ENCODE measurements around the gene TKFC. TPM values are rescaled to one million over a fixed set of nuclear protein-coding genes. Genes with fewer than 3 reads are reported as not detected.

Gene TKFC
- total RNA-seq, 2 experiments from 2014 or later: 36.9 to 42.3 TPM

DNA sequence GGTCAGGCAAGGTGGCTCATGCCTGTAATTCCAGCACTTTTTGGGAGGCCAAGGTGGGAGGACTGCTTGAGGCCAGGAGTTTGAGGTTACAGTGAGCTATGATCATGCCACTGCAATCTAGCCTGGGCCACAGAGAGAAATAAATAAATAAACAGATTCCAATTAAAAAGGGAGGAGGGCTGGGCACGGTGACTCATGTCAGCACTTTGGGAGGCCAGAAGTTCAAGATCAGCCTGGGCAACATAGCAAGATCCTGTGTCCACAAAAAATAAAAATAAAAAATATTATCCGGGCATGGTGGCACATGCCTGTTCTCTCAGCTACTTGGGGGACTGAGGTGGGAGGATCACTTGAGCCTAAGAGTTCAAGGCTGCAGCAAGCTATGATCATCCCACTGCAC is 21.2 kb downstream of the TKFC start:
- H3K36me3 Mint-ChIP-seq: peaks cover 20% of the 10 kb centered on the region
- no peak for DNase-seq
- ATAC-seq: no peak
- no peaks in the 10 kb centered on the region for H3K9me3 Mint-ChIP-seq (ENCODE audit: low read depth)
- no peak overlapping the region for H3K27ac Mint-ChIP-seq
- no peaks in the 10 kb centered on the region for H3K27me3 Mint-ChIP-seq
- peaks cover 5% of the 10 kb centered on the region for H3K4me1 Mint-ChIP-seq
- CTCF ChIA-PET: interaction anchor here (2.9 to 16.7 kb wide), 2 partner anchors 17 to 31 kb away, joined by 15 to 180 read pairs; partner anchors contain the start of genes DDB1 and TKFC
- H3K4me3 Mint-ChIP-seq: no peak overlapping the region

DNA sequence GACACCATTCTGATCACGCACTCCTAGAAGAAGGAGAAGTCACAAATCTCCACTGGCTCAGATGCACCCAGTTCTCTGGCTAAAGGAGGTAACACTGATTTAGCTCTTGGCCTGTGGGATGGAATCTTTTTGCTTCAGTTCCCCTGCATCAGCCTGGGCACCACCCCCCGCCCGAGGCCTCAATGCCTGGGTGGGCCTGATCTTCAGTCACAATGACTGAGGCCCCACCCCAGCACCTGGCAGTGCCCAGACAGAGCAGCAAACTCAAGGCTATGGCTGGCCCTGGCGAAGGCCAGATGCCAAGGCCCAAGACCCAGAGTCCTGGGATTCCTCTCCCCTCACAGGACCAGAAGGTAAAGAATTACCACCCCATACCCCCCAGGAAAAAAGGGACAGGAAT is 23.7 kb downstream of the TKFC start:
- peaks cover 12% of the 10 kb centered on the region for H3K36me3 Mint-ChIP-seq
- H3K27ac Mint-ChIP-seq: no peak overlapping the region
- no peaks in the 10 kb centered on the region for H3K27me3 Mint-ChIP-seq
- H3K9me3 Mint-ChIP-seq (ENCODE audit: low read depth): no peaks in the 10 kb centered on the region
- ATAC-seq: no peak
- no peak overlapping the region for H3K4me3 Mint-ChIP-seq
- H3K4me1 Mint-ChIP-seq: peaks cover 22% of the 10 kb centered on the region
- no peak for DNase-seq
- CTCF ChIA-PET: interaction anchor here (0.8 to 16.7 kb wide), 4 partner anchors 14 to 29 kb away, joined by 3 to 180 read pairs (median 9); partner anchors contain the start of genes DDB1 and TKFC

GRCh38 chr11:61357233-61357893 is 24.3 kb downstream of the TKFC start:
- CTCF ChIA-PET: interaction anchor here (0.8 to 16.7 kb wide), 3 partner anchors 13 to 29 kb away, joined by 3 to 180 read pairs (median 3); partner anchors contain the start of genes DDB1 and TKFC

DNA sequence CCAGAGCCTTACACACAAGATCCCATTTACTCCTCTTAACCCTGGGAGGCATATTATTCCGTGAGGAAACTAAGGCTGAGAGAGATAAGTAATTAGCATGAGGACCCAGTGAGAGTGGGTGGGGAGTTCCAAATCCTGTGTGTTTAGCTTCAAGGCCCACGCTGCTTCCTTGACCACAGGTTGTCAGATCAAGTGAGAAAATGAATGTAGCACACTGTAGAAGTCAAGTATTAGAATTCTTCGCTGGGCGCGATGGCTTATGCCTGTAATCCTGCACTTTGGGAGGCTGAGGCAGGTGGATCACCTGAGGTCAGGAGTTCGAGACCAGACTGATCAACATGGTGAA is 24.8 kb downstream of the TKFC start:
- H3K27me3 Mint-ChIP-seq: no peaks in the 10 kb centered on the region
- H3K36me3 Mint-ChIP-seq: peaks cover 13% of the 10 kb centered on the region
- peaks cover 28% of the 10 kb centered on the region for H3K4me1 Mint-ChIP-seq
- DNase-seq (no peak), ATAC-seq (no peak)
- no peak overlapping the region for H3K4me3 Mint-ChIP-seq
- H3K9me3 Mint-ChIP-seq (ENCODE audit: low read depth): no peaks in the 10 kb centered on the region
- CTCF ChIA-PET: interaction anchor here (1.3 to 16.7 kb wide), 2 partner anchors 13 to 21 kb away, joined by 3 to 180 read pairs; partner anchors contain the start of genes DDB1 and TKFC
- no peak overlapping the region for H3K27ac Mint-ChIP-seq

More at GRCh38 chr11:61357233-61357893, 24.3 kb downstream of the TKFC start:
- DNase-seq: no peak
- no peak overlapping the region for H3K27ac Mint-ChIP-seq
- no peaks in the 10 kb centered on the region for H3K9me3 Mint-ChIP-seq (ENCODE audit: low read depth)
- no peak overlapping the region for H3K4me3 Mint-ChIP-seq
- ATAC-seq: no peak
- H3K4me1 Mint-ChIP-seq: peaks cover 24% of the 10 kb centered on the region
- no peaks in the 10 kb centered on the region for H3K27me3 Mint-ChIP-seq
- peaks cover 11% of the 10 kb centered on the region for H3K36me3 Mint-ChIP-seq

DNA sequence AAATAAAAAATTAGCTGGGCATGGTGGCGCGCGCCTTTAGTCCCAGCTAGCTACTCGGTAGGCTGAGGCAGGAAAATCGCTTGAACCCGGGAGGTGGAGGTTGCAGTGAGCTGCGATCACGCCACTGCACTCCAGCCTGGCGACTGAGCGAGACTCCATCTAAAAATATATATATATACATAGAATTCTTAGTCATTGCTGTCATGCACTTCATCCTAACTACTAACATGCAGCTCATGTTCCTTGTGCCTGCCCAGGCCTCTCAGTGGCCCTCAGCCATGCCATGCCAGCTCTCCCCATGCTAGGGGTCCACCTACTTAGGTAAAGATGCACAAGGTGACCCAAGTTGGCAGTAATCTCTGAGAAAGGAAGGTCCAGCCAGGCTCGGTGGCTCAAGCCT is 25.5 kb downstream of the TKFC start:
- Mint-ChIP-seq H3K4me1 (peaks cover 35% of the 10 kb centered on the region), H3K36me3 (peaks cover 11% of the 10 kb centered on the region), H3K27me3 (no peaks in the 10 kb centered on the region), H3K9me3 (ENCODE audit: low read depth) (no peaks in the 10 kb centered on the region), H3K27ac (no peak overlapping the region), H3K4me3 (no peak overlapping the region)
- DNase-seq (no peak), ATAC-seq (no peak)
- CTCF ChIA-PET: interaction anchor here (0.7 to 16.7 kb wide), 4 partner anchors 22 to 147 kb away, joined by 3 to 180 read pairs (median 8); partner anchors contain the start of genes DDB1, TKFC and VWCE

- peaks cover 19% of the 10 kb centered on the region for H3K36me3 Mint-ChIP-seq
- no peaks in the 10 kb centered on the region for H3K9me3 Mint-ChIP-seq (ENCODE audit: low read depth)
- no peaks in the 10 kb centered on the region for H3K27me3 Mint-ChIP-seq
- CTCF ChIA-PET: interaction anchor here (2.3 to 16.7 kb wide), 2 partner anchors 23 to 26 kb away, joined by 12 to 180 read pairs; partner anchors contain the start of genes DDB1 and TKFC
- no peak overlapping the region for H3K4me3 Mint-ChIP-seq
- DNase-seq (no peak), ATAC-seq (no peak)
- peaks cover 40% of the 10 kb centered on the region for H3K4me1 Mint-ChIP-seq
- H3K27ac Mint-ChIP-seq: peak overlapping the region; percentile 9
These were observed 26.5 kb downstream of the TKFC start for GRCh38 chr11:61359516-61359915.

DNA sequence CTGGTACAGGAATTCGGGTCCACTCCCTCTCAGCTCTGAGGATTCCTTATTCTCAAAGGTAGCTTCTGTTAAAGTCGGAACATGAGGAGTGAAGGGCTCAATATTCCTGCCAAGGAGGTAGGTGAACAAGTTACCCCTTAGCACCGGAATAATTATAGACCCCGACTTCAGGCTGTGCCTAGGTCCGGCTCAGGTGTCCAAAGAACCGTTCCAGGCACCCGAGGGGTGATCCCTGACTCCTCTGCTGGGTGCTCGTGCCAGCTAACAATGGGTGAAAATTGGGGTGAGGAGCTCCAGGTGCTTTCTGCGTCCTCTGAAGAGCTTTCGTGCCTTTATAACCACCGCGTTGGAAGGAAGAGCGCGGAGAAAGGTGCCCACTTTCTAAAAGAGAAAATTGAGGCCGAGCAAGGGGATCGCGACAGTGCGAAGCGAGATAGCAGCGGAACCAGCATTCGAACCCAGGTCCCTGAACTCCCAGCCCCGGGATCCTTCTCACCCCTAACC is 28.3 kb downstream of the TKFC start:
- Mint-ChIP-seq H3K4me3 (peak overlapping the region; percentile 99), H3K27ac (peak overlapping the region; percentile 98), H3K4me1 (peaks cover 40% of the 10 kb centered on the region), H3K27me3 (no peaks in the 10 kb centered on the region), H3K36me3 (peaks cover 19% of the 10 kb centered on the region), H3K9me3 (ENCODE audit: low read depth) (no peaks in the 10 kb centered on the region)
- CTCF ChIA-PET: interaction anchor here (0.7 to 16.7 kb wide), 10 partner anchors 11 to 85 kb away, joined by 3 to 180 read pairs (median 6); partner anchors contain the start of genes CPSF7, DDB1, SDHAF2 and TKFC
- DNase-seq: no peak
- ATAC-seq: no peak

DNA sequence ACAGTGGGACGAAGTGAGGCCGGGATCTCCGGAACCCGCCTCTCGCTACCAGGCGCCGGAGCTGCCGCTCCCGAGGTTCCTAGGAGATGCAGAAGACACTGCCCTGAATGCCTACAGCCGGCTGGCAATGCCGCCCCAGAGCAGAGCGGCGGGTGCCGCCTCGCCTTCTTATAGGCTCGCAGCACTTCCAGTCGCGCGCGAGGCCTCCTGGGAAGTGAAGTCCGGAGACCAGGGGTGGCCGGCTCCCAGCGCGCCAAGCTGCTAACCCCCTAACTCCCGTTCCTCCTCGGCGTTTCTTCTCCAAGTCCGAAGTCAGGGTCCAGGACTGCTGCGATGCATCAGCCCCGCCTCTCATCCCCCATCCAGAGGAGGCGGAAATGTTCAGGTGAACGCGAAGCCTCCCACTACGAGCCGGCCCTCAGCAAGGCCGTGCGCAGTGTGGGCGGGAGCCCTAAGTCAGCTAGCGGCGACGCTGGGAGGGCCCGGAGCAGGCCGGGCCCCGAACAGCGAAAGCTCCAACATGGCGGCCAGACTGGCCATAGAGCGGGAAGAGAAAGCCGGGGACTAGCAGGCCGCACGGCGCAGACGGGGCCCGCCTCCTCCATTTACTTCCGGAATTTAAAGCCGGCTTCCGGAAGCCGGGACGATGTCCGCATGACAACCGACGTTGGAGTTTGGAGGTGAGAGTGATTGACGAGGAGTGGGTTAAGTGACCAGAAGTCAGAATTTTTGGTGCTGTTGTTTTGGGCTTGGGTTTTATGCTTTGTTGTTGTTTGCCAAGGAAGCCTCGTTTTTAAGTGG is 28.9 kb downstream of the TKFC start, which contains the start of the genes CYB561A3 and TMEM138:
CYB561A3 (minus strand) TSS at position 142 of the 801 bp plus-strand sequence. CDS start 5,169 bp downstream, outside the sequence.
TMEM138 (plus strand) TSS at position 634 of the 801 bp plus-strand sequence. CDS start 2,017 bp downstream, outside the sequence.
- Mint-ChIP-seq H3K27me3 (no peaks in the 10 kb centered on the region), H3K4me1 (peaks cover 40% of the 10 kb centered on the region), H3K27ac (peak within 1 kb of the TSS; percentile 98), H3K36me3 (peaks cover 25% of the 10 kb centered on the region), H3K9me3 (ENCODE audit: low read depth) (no peaks in the 10 kb centered on the region), H3K4me3 (peak within 1 kb of the TSS; percentile 99)
- DNase-seq (peak; percentile 96), ATAC-seq (peak; percentile 95)
- CTCF ChIA-PET: interaction anchor here (0.7 to 16.7 kb wide), 13 partner anchors 10 to 84 kb away, joined by 3 to 180 read pairs (median 4); partner anchors contain the start of genes CPSF7, DDB1, SDHAF2 and TKFC

- Mint-ChIP-seq H3K27me3 (no peaks in the 10 kb centered on the region), H3K4me3 (peak overlapping the region; percentile 99), H3K4me1 (peaks cover 40% of the 10 kb centered on the region), H3K9me3 (ENCODE audit: low read depth) (no peaks in the 10 kb centered on the region), H3K27ac (peak overlapping the region; percentile 98), H3K36me3 (peaks cover 30% of the 10 kb centered on the region)
- DNase-seq (peak; percentile 66), ATAC-seq (peak; percentile 17)
- CTCF ChIA-PET: interaction anchor here (0.9 to 16.7 kb wide), 11 partner anchors 9 to 84 kb away, joined by 3 to 180 read pairs (median 7); partner anchors contain the start of genes DDB1, TKFC and VWCE
These were observed 29.5 kb downstream of the TKFC start for GRCh38 chr11:61362542-61362875.

- peaks cover 41% of the 10 kb centered on the region for H3K4me1 Mint-ChIP-seq
- CTCF ChIA-PET: interaction anchor here (2.3 to 16.7 kb wide), 3 partner anchors 21 to 71 kb away, joined by 10 to 180 read pairs (median 54); partner anchors contain the start of genes DDB1 and TKFC
- H3K9me3 Mint-ChIP-seq (ENCODE audit: low read depth): no peaks in the 10 kb centered on the region
- H3K4me3 Mint-ChIP-seq: peak overlapping the region; percentile 99
- no peak for ATAC-seq
- H3K27ac Mint-ChIP-seq: peak overlapping the region; percentile 54
- H3K27me3 Mint-ChIP-seq: no peaks in the 10 kb centered on the region
- peaks cover 38% of the 10 kb centered on the region for H3K36me3 Mint-ChIP-seq
- no peak for DNase-seq
These were observed 31.1 kb downstream of the TKFC start for GRCh38 chr11:61364012-61364675.

DNA sequence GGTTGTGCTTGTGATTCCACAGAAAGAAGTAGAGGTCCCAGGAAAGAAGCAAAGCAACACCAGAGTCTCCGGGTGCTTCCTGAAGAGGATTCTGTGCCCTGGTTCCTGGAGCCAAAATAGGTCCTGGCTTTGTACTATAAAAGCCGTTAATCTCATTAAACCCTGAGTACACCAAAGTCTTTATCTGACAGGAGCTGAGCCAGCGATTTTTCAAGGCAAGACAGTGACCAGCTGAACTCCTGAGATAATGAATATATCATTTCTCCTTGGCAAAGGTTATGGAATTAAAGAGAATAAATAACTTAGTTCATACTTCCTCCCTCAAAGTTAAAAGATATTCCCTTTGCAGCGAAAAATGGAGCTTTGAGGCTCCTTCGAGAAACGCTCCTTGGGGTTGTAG is 34.4 kb downstream of the TKFC start:
- DNase-seq: no peak
- no peak for ATAC-seq
- Mint-ChIP-seq H3K9me3 (ENCODE audit: low read depth) (peaks cover 2% of the 10 kb centered on the region), H3K4me1 (peaks cover 35% of the 10 kb centered on the region), H3K4me3 (no peak overlapping the region), H3K27ac (no peak overlapping the region), H3K27me3 (no peaks in the 10 kb centered on the region), H3K36me3 (peaks cover 61% of the 10 kb centered on the region)
- CTCF ChIA-PET: interaction anchor here (1.0 to 16.7 kb wide), 3 partner anchors 25 to 73 kb away, joined by 3 to 180 read pairs (median 3); partner anchors contain the start of genes DDB1 and TKFC

GRCh38 chr11:61368646-61369045 is 35.6 kb downstream of the TKFC start:
- Mint-ChIP-seq H3K36me3 (peaks cover 61% of the 10 kb centered on the region), H3K4me3 (no peak overlapping the region), H3K9me3 (ENCODE audit: low read depth) (peaks cover 2% of the 10 kb centered on the region), H3K27me3 (no peaks in the 10 kb centered on the region), H3K27ac (no peak overlapping the region), H3K4me1 (peaks cover 23% of the 10 kb centered on the region)
- CTCF ChIA-PET: interaction anchor here (4.5 kb wide), 1 partner anchor 17 kb away, joined by 23 read pairs; no protein-coding TSS in a partner anchor
- DNase-seq (no peak), ATAC-seq (no peak)

Measured in activated CD8-positive, alpha-beta memory T cell treated with anti-CD3 and anti-CD28 coated beads, Interleukin-2, amount 10 ng/mL, durations not matched to agents 7 days and 5 days (primary cell).